ENCODE data around the gene RNF17.
A peak's percentile ranks its signal among the peaks of the same experiment; 100 is the strongest.
"Not testable (repeated sequence)": the region's sequence is repeated elsewhere in the genome, so short reads cannot be mapped to it uniquely, and the experiment has no call there.

Gene RNF17

GRCh38 chr13:24742977-24743376 is 21.0 kb upstream of the RNF17 start:
- DNase-seq = no peak

GRCh38 chr13:24744247-24744646 is 19.7 kb upstream of the RNF17 start:
- no peak for DNase-seq

- no peak for DNase-seq
Measured at GRCh38 chr13:24745516-24745860, 18.5 kb upstream of the RNF17 start.

GRCh38 chr13:24745861-24746617 is 17.9 kb upstream of the RNF17 start:
- no peak for DNase-seq

- DNase-seq = no peak
Measured at GRCh38 chr13:24746618-24747247, 17.2 kb upstream of the RNF17 start.

GRCh38 chr13:24747248-24748060 is 16.5 kb upstream of the RNF17 start:
- DNase-seq = no peak

GRCh38 chr13:24748061-24748400 is 15.9 kb upstream of the RNF17 start:
- DNase-seq = no peak

GRCh38 chr13:24759197-24759596 is 4.8 kb upstream of the RNF17 start:
- DNase-seq = no peak

- DNase-seq = no peak
Measured at GRCh38 chr13:24764276-24764630, 284 bp downstream of the RNF17 start.

GRCh38 chr13:24777171-24777570 is 13.2 kb downstream of the RNF17 start:
- DNase-seq = no peak

- no peak for DNase-seq
Measured at GRCh38 chr13:24784319-24784718, 20.4 kb downstream of the RNF17 start.

- no peak for DNase-seq
Measured at GRCh38 chr13:24788538-24788937, 24.6 kb downstream of the RNF17 start.

- DNase-seq = no peak
Measured at GRCh38 chr13:24802074-24802473, 38.1 kb downstream of the RNF17 start.

GRCh38 chr13:24821207-24821606 is 57.2 kb downstream of the RNF17 start:
- no peak for DNase-seq

- DNase-seq = no peak
Measured at GRCh38 chr13:24822640-24823039, 58.7 kb downstream of the RNF17 start.

GRCh38 chr13:24823122-24823710 is 59.2 kb downstream of the RNF17 start:
- not testable (repeated sequence) for DNase-seq

- no peak for DNase-seq
Measured at GRCh38 chr13:24827799-24828198, 63.8 kb downstream of the RNF17 start.

- peak; percentile 27 for DNase-seq
Measured at GRCh38 chr13:24834902-24835510, 71.0 kb downstream of the RNF17 start.

GRCh38 chr13:24837528-24837927 is 73.6 kb downstream of the RNF17 start:
- not testable (repeated sequence) for DNase-seq

GRCh38 chr13:24842549-24843274 is 78.7 kb downstream of the RNF17 start:
- DNase-seq = no peak

- no peak for DNase-seq
Measured at GRCh38 chr13:24851546-24851945, 87.6 kb downstream of the RNF17 start.

- DNase-seq = no peak
Measured at GRCh38 chr13:24854311-24854710, 90.3 kb downstream of the RNF17 start.

- no peak for DNase-seq
Measured at GRCh38 chr13:24858953-24859352, 95.0 kb downstream of the RNF17 start.

Measured in NCI-H1105 (cell line).